IMR-90 (cell line): Measurements from ENCODE around the gene MCF2L. TPM values are rescaled to one million over a fixed set of nuclear protein-coding genes. Genes with fewer than 3 reads are reported as not detected.

Experiments
- ATAC-seq: fragments of 200-7000 bp; cut with Tn5 transposase; 2 replicates; pipeline ENCODE4 v1.9.1; 2020; ENCODE audit warnings: low read depth, mild to moderate bottlenecking, moderate library complexity
- BruUV-seq: library from RNA; stranded (reverse); fragments of 400-500 nt; replicated peaks from 2 replicates; lab custom pipeline; 2021; lab: Mats Ljungman, UMichigan
- CTCF ChIA-PET: fragments of 300-600 bp; formaldehyde crosslinking; extraction: SDS; loops from one replicate; lab custom pipeline; 2021; ENCODE audit warnings: antibody characterized with exemption; lab: Yijun Ruan, JAX
- POLR2A ChIA-PET: fragments of 300-600 bp; sonication (Branson Sonifier 250); formaldehyde crosslinking; loops from one replicate; lab custom pipeline; 2022; ENCODE audit warnings: antibody characterized with exemption; ENCODE audit not compliant: unreplicated experiment; lab: Charles Lee
- DNase-seq: peaks from one replicate; pipeline ENCODE4 v3.0.0; 2013
- H2AFZ ChIP-seq: replicated peaks from 2 replicates; pipeline ENCODE3; 2013; ENCODE audit warnings: low read length, mild to moderate bottlenecking; ENCODE audit not compliant: poor library complexity
- H2AK5ac ChIP-seq: 2 replicates; pipeline ENCODE4 v1.6.1; 2013; ENCODE audit warnings: low read depth, low read length, inconsistent platforms
- H2AK9ac ChIP-seq: replicated peaks from 2 replicates; pipeline ENCODE3; 2013; ENCODE audit warnings: mild to moderate bottlenecking, low read depth, low read length, moderate library complexity; ENCODE audit not compliant: poor library complexity
- H2BK120ac ChIP-seq: 2 replicates; pipeline ENCODE4 v1.6.1; 2013; ENCODE audit warnings: low read depth, low read length, inconsistent platforms
- H2BK15ac ChIP-seq: 3 replicates; pipeline ENCODE4 v1.6.1; 2013; ENCODE audit warnings: low read depth, low read length, inconsistent platforms
- H2BK20ac ChIP-seq: 2 replicates; pipeline ENCODE4 v1.6.1; 2013; ENCODE audit warnings: low read depth, mild to moderate bottlenecking, inconsistent platforms, low read length, moderate library complexity
- H2BK5ac ChIP-seq: 2 replicates; pipeline ENCODE4 v1.6.1; 2013; ENCODE audit warnings: mild to moderate bottlenecking, low read depth, low read length, inconsistent platforms; ENCODE audit not compliant: poor library complexity, severe bottlenecking
- H3K14ac ChIP-seq: replicated peaks from 2 replicates; pipeline ENCODE4 v1.6.1; 2013; ENCODE audit warnings: low read depth, low read length, inconsistent platforms
- H3K18ac ChIP-seq: 2 replicates; pipeline ENCODE4 v1.6.1; 2013; ENCODE audit warnings: low read depth, low read length, control low read depth
- H3K23ac ChIP-seq: 2 replicates; pipeline ENCODE4 v1.6.1; 2013; ENCODE audit warnings: low read depth, low read length, inconsistent platforms
- H3K27ac ChIP-seq: 2 replicates; pipeline ENCODE4 v1.5.1; 2013; ENCODE audit warnings: mild to moderate bottlenecking, control low read depth, low read length; ENCODE audit not compliant: insufficient read depth
- H3K27me3 ChIP-seq: 2 replicates; pipeline ENCODE4 v1.6.1; 2013; ENCODE audit warnings: low read length; ENCODE audit not compliant: control insufficient read depth, insufficient read depth
- H3K36me3 ChIP-seq: 2 replicates; pipeline ENCODE4 v1.6.1; 2013; ENCODE audit warnings: low read length, mixed read lengths; ENCODE audit not compliant: control insufficient read depth, insufficient read depth
- H3K4ac ChIP-seq: 2 replicates; pipeline ENCODE4 v1.6.1; 2013; ENCODE audit warnings: low read depth, low read length, inconsistent platforms
- H3K4me1 ChIP-seq: 2 replicates; pipeline ENCODE4 v1.6.1; 2013; ENCODE audit warnings: low read length, mixed read lengths; ENCODE audit not compliant: control insufficient read depth, insufficient read depth
- H3K4me2 ChIP-seq: 2 replicates; pipeline ENCODE4 v1.6.1; 2013; ENCODE audit warnings: low read depth, mild to moderate bottlenecking, control low read depth, low read length, moderate library complexity
- H3K4me3 ChIP-seq: 2 replicates; pipeline ENCODE4 v1.5.1; 2013; ENCODE audit warnings: low read depth, mild to moderate bottlenecking, control low read depth, low read length, moderate library complexity; ENCODE audit not compliant: insufficient read depth
- H3K56ac ChIP-seq: 2 replicates; pipeline ENCODE4 v1.6.1; 2013; ENCODE audit warnings: low read length, inconsistent platforms; ENCODE audit not compliant: insufficient read depth; ENCODE audit errors: extremely low read depth
- H3K79me1 ChIP-seq, 2 experiments: 2 replicates each; pipeline ENCODE4 v1.6.1; 2013; ENCODE audit warnings: low read length in 2 of 2, inconsistent platforms in 1 of 2, low read depth in 1 of 2
- H3K9ac ChIP-seq: 2 replicates; pipeline ENCODE4 v1.6.1; 2013; ENCODE audit warnings: low read depth, low read length, control low read depth
- H3K9me1 ChIP-seq: 2 replicates; pipeline ENCODE4 v1.6.1; 2013; ENCODE audit warnings: low read length, inconsistent platforms; ENCODE audit not compliant: insufficient read depth
- H3K9me3 ChIP-seq: 2 replicates; pipeline ENCODE4 v1.6.1; 2013; ENCODE audit warnings: low read length; ENCODE audit not compliant: control insufficient read depth, insufficient read depth
- H4K20me1 ChIP-seq: 2 replicates; pipeline ENCODE4 v1.6.1; 2013; ENCODE audit warnings: low read length, inconsistent platforms; ENCODE audit not compliant: insufficient read depth
- H4K5ac ChIP-seq: 2 replicates; pipeline ENCODE4 v1.6.1; 2013; ENCODE audit warnings: mild to moderate bottlenecking, low read depth, low read length, control low read depth
- H4K8ac ChIP-seq, 2 experiments: 2 replicates each; pipeline ENCODE4 v1.6.1; 2013; ENCODE audit warnings: low read depth in 2 of 2, low read length in 2 of 2, control low read depth in 1 of 2, inconsistent platforms in 1 of 2
- H4K91ac ChIP-seq: 2 replicates; pipeline ENCODE4 v1.6.1; 2013; ENCODE audit warnings: low read depth, low read length, inconsistent platforms; ENCODE audit not compliant: insufficient read depth
- MAZ ChIP-seq: IDR thresholded peaks from 2 replicates; pipeline ENCODE4 v1.6.1; 2012; ENCODE audit warnings: low read depth, mild to moderate bottlenecking, low read length, improper control_type of control experiment, moderate library complexity, borderline replicate concordance
- SMC3 ChIP-seq: fragments of 150-350 bp; IDR thresholded peaks from 2 replicates; pipeline ENCODE4 v1.6.1; 2016; ENCODE audit warnings: low read depth, mild to moderate bottlenecking, antibody characterized with exemption, low read length, moderate library complexity
- WGBS, 2 experiments: methylation state at CpG; one replicate each; pipeline versions ENCODE4 v1.1.5 to v1.1.7; 2013; ENCODE audit warnings: missing lambda C conversion rate in 2 of 2; ENCODE audit not compliant: insufficient read length in 1 of 2; ENCODE audit errors: extremely low coverage in 2 of 2; 5-methylcytosine and 5-hydroxymethylcytosine counted together
- dilution Hi-C: fragments of 300-500 bp; cut with HindIII; formaldehyde crosslinking; loops from one replicate; pipeline ENCODE4 v1.14.3; 2018; ENCODE audit warnings: low sequenced_read_pairs; ENCODE audit not compliant: unreplicated experiment
- in situ Hi-C: fragments of 300-500 bp; cut with MboI; formaldehyde crosslinking; loops from 3 replicates; pipeline ENCODE4 v1.14.3; 2019; ENCODE audit warnings: low sequenced_read_pairs, inconsistent platforms, mixed read lengths
- intact Hi-C: fragments of 100-400 bp; cut with micrococcal nuclease; formaldehyde crosslinking; loops from 2 replicates; pipeline ENCODE4 v1.10.0; 2022
- polyA plus RNA-seq, 3 experiments: library from polyadenylated mRNA; depleted of rRNA; stranded (reverse); fragments of >200 nt; gene quantifications; 2 replicates each; pipeline ENCODE4 v1.2.3, GENCODE V29; 2012; ENCODE audit warnings: low replicate concordance in 1 of 3
- total RNA-seq: library from RNA; depleted of rRNA; stranded (reverse); fragments of >200 nt; gene quantifications from 2 replicates; pipeline ENCODE4 v1.2.3, GENCODE V29; 2012
- TF ChIP-seq, protein P1 (sequence below): fragments of 150-350 bp; IDR thresholded peaks from 2 replicates; pipeline ENCODE4 v1.6.1; 2017; ENCODE audit warnings: mild to moderate bottlenecking, antibody characterized with exemption, low read length, low read depth

The MCF2L gene
- total and polyA plus RNA-seq, 2 of the 4 experiments (the other 2 are of a cell fraction), result 0.18 TPM; not detected in 1

DNA sequence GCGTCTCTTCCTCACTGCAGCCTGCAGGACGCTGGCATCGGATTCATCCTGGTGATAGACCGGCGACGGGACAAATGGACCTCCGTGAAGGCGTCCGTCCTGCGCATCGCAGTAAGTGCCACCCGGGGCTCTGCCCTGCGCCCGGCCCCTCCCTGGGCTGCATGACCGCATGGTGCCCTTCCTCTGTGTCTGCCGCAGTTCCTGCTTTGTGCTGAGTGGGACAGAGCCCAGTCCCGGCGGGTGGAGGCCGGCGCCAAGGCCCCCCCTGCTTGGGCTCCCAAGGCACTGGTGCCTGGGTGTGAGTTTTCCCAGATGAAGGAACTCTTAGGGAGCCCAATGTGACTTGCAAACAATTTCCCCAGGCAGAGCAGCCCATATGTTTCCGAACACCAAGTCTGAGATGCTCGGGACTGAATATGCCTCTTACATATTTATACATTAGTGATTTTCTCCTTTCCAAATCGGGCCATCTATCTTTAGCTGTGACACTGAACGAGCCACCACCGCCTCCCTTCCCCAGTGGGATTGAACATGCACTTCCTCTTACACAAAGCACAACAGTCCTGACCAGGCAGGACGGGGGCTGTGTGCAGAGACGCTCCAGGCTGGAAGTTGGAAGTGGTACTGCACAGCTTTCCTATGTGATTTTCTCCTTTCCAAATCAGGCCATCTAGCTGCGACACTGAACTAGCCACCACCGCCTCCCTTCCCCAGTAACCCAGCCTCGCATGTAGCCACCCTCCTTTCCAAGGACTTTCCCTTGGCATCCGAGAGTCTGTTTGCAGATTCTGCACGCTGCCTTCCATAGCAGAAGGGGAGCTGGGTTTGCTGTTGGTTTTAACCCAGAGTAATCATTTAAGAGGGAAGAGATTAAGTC, 76.5 kb downstream of the MCF2L start:
- Histone ChIP-seq H4K5ac (no peak overlapping the region), H3K14ac (no peak overlapping the region), H3K9ac (no peak overlapping the region), H3K9me3 (no peaks in the 10 kb centered on the region), H4K91ac (no peak overlapping the region), H3K4me3 (no peak overlapping the region), H2AK5ac (no peak overlapping the region), H3K23ac (no peak overlapping the region), H3K56ac (no peak overlapping the region), H3K27ac (no peak overlapping the region), H2BK20ac (no peak overlapping the region), H3K4ac (no peak overlapping the region), H2AFZ (no peak overlapping the region), H2BK120ac (no peak overlapping the region), H2BK15ac (no peak overlapping the region), H3K4me2 (no peak overlapping the region), H4K20me1 (no peaks in the 10 kb centered on the region), H3K36me3 (no peaks in the 10 kb centered on the region), H3K9me1 (no peaks in the 10 kb centered on the region), H3K18ac (no peak overlapping the region), H3K4me1 (no peaks in the 10 kb centered on the region), H3K79me1 (no peaks in the 10 kb centered on the region), H2BK5ac (no peak overlapping the region), H4K8ac (no peak overlapping the region), H2AK9ac (no peak overlapping the region), H3K27me3 (peaks cover 68% of the 10 kb centered on the region)
- ATAC-seq, result no peak
- in situ Hi-C loops, result no loop called here
- no TSS peak for BruUV-seq
- intact Hi-C loops, result no loop called here
- ChIA-PET CTCF (no interaction called here), POLR2A (no interaction called here)
- dilution Hi-C loops, result no loop called here
- WGBS, 2 experiments, result 90% methylated on average over 18 of the region's 32 CpGs; no CpG with 5 or more reads in 1 of the 2 experiments
- no peak for DNase-seq
- TF ChIP-seq, protein P1, sequence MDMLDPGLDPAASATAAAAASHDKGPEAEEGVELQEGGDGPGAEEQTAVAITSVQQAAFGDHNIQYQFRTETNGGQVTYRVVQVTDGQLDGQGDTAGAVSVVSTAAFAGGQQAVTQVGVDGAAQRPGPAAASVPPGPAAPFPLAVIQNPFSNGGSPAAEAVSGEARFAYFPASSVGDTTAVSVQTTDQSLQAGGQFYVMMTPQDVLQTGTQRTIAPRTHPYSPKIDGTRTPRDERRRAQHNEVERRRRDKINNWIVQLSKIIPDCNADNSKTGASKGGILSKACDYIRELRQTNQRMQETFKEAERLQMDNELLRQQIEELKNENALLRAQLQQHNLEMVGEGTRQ, result no peak
- TF ChIP-seq SMC3, result no peak
- no peak for TF ChIP-seq MAZ
